K562 (cell line): Measurements from ENCODE around the gene EMC10. TPM values are rescaled to one million over a fixed set of nuclear protein-coding genes. Genes with fewer than 3 reads are reported as not detected.

Experiments
- BCL6 ChIP-seq: fragments of 250-450 bp; sonication (Bioruptor Pico); IDR thresholded peaks from 2 replicates; pipeline ENCODE4 v1.4.0; 2020
- E2F4 ChIP-seq: sonication (generic); formaldehyde crosslinking; IDR thresholded peaks from 2 replicates; pipeline ENCODE4 v1.8.0; 2022; ENCODE audit warnings: mild to moderate bottlenecking, low read depth, missing genetic modification reagents
- ELF2 ChIP-seq: fragments of 250-450 bp; sonication (Bioruptor Pico); IDR thresholded peaks from 2 replicates; pipeline ENCODE4 v1.5.0; 2021; ENCODE audit warnings: mild to moderate bottlenecking
- ETS2 ChIP-seq: IDR thresholded peaks from 2 replicates; pipeline ENCODE4 v1.6.1; 2016; ENCODE audit warnings: borderline replicate concordance, missing genetic modification characterization, mild to moderate bottlenecking, moderate library complexity, missing compliant biosample characterization; ENCODE audit not compliant: poor library complexity, severe bottlenecking
- ETV6 ChIP-seq, 3 experiments: fragments of 150-350 bp in 1 of 3; sonication (generic) in 1 of 3; formaldehyde crosslinking in 1 of 3; IDR thresholded peaks; 2 replicates each; pipeline versions ENCODE4 v1.6.1 to v1.8.0; 2014 to 2022; ENCODE audit warnings: borderline replicate concordance in 2 of 3, low read depth in 2 of 3, antibody characterized with exemption in 1 of 3, low read length in 1 of 3, mild to moderate bottlenecking in 1 of 3, missing genetic modification reagents in 1 of 3
- GTF2A2 ChIP-seq: IDR thresholded peaks from 2 replicates; pipeline ENCODE4 v1.6.1; 2016; ENCODE audit warnings: mild to moderate bottlenecking, missing genetic modification characterization, missing compliant biosample characterization
- HCFC1 ChIP-seq: IDR thresholded peaks from 2 replicates; pipeline ENCODE4 v1.6.1; 2012; ENCODE audit warnings: low read depth, low read length, improper control_type of control experiment
- KDM4B ChIP-seq, 2 experiments: fragments of 450-650 bp in 1 of 2; sonication (generic) in 1 of 2; IDR thresholded peaks; 2 replicates each; pipeline ENCODE4 v1.6.1; 2016 to 2017; ENCODE audit warnings: borderline replicate concordance in 2 of 2, antibody characterized with exemption in 1 of 2, low read depth in 1 of 2, mild to moderate bottlenecking in 1 of 2
- MAFF ChIP-seq: IDR thresholded peaks from 2 replicates; pipeline ENCODE4 v1.6.1; 2012; ENCODE audit warnings: low read length, improper control_type of control experiment
- MYBL2 ChIP-seq, 2 experiments: fragments of 450-650 bp in 1 of 2; sonication (generic) in 1 of 2; formaldehyde crosslinking in 1 of 2; IDR thresholded peaks; 2 replicates each; pipeline versions ENCODE4 v1.6.1 to v1.8.1; 2017 to 2022; ENCODE audit warnings: borderline replicate concordance in 1 of 2, inconsistent platforms in 1 of 2, low read depth in 1 of 2, mild to moderate bottlenecking in 1 of 2, missing genetic modification reagents in 1 of 2, moderate library complexity in 1 of 2
- NFATC3 ChIP-seq: fragments of 450-650 bp; IDR thresholded peaks from 2 replicates; pipeline ENCODE4 v1.6.1; 2017; ENCODE audit warnings: mild to moderate bottlenecking
- NONO ChIP-seq, 2 experiments: fragments of 200-400 bp in 1 of 2; fragments of 450-650 bp in 1 of 2; formaldehyde crosslinking in 1 of 2; IDR thresholded peaks; 2 replicates each; pipeline ENCODE4 v1.6.1; 2017; ENCODE audit warnings: low read depth in 2 of 2, mild to moderate bottlenecking in 2 of 2, moderate library complexity in 2 of 2, low read length in 1 of 2
- PHF20 ChIP-seq: fragments of 450-650 bp; IDR thresholded peaks from 2 replicates; pipeline ENCODE4 v1.6.1; 2018; ENCODE audit not compliant: partially characterized antibody
- POLR2B ChIP-seq: fragments of 450-650 bp; IDR thresholded peaks from 2 replicates; pipeline ENCODE4 v1.6.1; 2018; ENCODE audit warnings: low read depth; ENCODE audit not compliant: partially characterized antibody
- POU5F1 ChIP-seq: fragments of 150-350 bp; IDR thresholded peaks from 2 replicates; pipeline ENCODE4 v1.6.1; 2014; ENCODE audit warnings: borderline replicate concordance, low read length, low read depth, mild to moderate bottlenecking; ENCODE audit not compliant: partially characterized antibody
- RAD51 ChIP-seq: fragments of 450-650 bp; IDR thresholded peaks from 2 replicates; pipeline ENCODE4 v1.7.1; 2016; ENCODE audit warnings: low read depth, mild to moderate bottlenecking, borderline replicate concordance
- SIN3A ChIP-seq, 2 experiments: fragments of 150-350 bp in 1 of 2; IDR thresholded peaks; 2 replicates each; pipeline ENCODE4 v1.6.1; 2011 to 2016; ENCODE audit warnings: borderline replicate concordance in 2 of 2, low read depth in 2 of 2, low read length in 2 of 2, mild to moderate bottlenecking in 2 of 2, moderate library complexity in 2 of 2; ENCODE audit not compliant: control insufficient read depth in 1 of 2
- SIN3B ChIP-seq: fragments of 450-650 bp; IDR thresholded peaks from 2 replicates; pipeline ENCODE4 v1.6.1; 2017; ENCODE audit warnings: low read depth, mild to moderate bottlenecking, moderate library complexity
- SIRT6 ChIP-seq: IDR thresholded peaks from one replicate; pipeline ENCODE4 v1.6.1; 2012; ENCODE audit warnings: low read depth, mild to moderate bottlenecking, control low read depth, inconsistent platforms, low read length, moderate library complexity
- SLC30A9 ChIP-seq: fragments of 250-450 bp; sonication (Bioruptor Pico); IDR thresholded peaks from 2 replicates; pipeline ENCODE4 v1.8.0; 2022; ENCODE audit warnings: mild to moderate bottlenecking, moderate library complexity
- STAT5B ChIP-seq: fragments of 250-450 bp; sonication (Bioruptor Pico); IDR thresholded peaks from 2 replicates; pipeline ENCODE4 v1.8.0; 2021; ENCODE audit warnings: mild to moderate bottlenecking, inconsistent platforms
- TCFL5 ChIP-seq: fragments of 250-450 bp; sonication (Bioruptor Pico); conservative IDR thresholded peaks from 2 replicates; pipeline ENCODE4 v1.6.1; 2021; ENCODE audit warnings: mild to moderate bottlenecking, moderate library complexity, matching md5 sums
- TGIF2 ChIP-seq: sonication (generic); formaldehyde crosslinking; IDR thresholded peaks from 2 replicates; pipeline ENCODE4 v1.8.1; 2022; ENCODE audit warnings: mild to moderate bottlenecking, missing genetic modification reagents, moderate library complexity
- TSC22D4 ChIP-seq: fragments of 450-650 bp; IDR thresholded peaks from 2 replicates; pipeline ENCODE4 v1.6.1; 2016; ENCODE audit warnings: missing genetic modification characterization, missing biosample characterization, control low read depth
- ZNF785 ChIP-seq: fragments of 250-450 bp; sonication (Bioruptor Pico); IDR thresholded peaks from 2 replicates; pipeline ENCODE4 v1.4.0; 2020; ENCODE audit warnings: mild to moderate bottlenecking
- polyA plus RNA-seq, 8 experiments: library from polyadenylated mRNA; depleted of rRNA in 4 of 8; stranded (reverse) in 5 of 8; unstranded in 3 of 8; fragments of >200 nt; fragmentation: Nextera tagmentation in 2 of 8; fragmentation: Illumina TruSeq in 1 of 8; extraction: Ambion mirVana in 2 of 8; extraction: Trizol in 1 of 8; gene quantifications; 2 replicates each; pipeline versions ENCODE4 v1.2.1 to v1.2.3, GENCODE V29; 2011 to 2014; ENCODE audit warnings: inconsistent platforms in 1 of 8, missing spikeins in 1 of 8
- total RNA-seq, 7 experiments: library from RNA; depleted of rRNA in 6 of 7; stranded (reverse); fragments of >200 nt in 6 of 7; fragmentation: Illumina TruSeq in 2 of 7; extraction: Trizol in 2 of 7; gene quantifications; 2 replicates each; pipeline versions ENCODE4 v1.2.1 to v1.2.3, GENCODE V29; 2011 to 2021; ENCODE audit warnings: low replicate concordance in 1 of 7
- TF ChIP-seq, protein P1 (sequence below): sonication (generic); formaldehyde crosslinking; IDR thresholded peaks from 2 replicates; pipeline ENCODE4 v1.8.1; 2023; ENCODE audit warnings: mild to moderate bottlenecking, missing genetic modification reagents

Gene EMC10
- total and polyA plus RNA-seq, 9 of the 15 experiments (the other 6 are each of a cell fraction or from before 2014, with no cell fraction given) = 1.4 to 46.0 (median 13.1) TPM

- TF ChIP-seq, protein P1, sequence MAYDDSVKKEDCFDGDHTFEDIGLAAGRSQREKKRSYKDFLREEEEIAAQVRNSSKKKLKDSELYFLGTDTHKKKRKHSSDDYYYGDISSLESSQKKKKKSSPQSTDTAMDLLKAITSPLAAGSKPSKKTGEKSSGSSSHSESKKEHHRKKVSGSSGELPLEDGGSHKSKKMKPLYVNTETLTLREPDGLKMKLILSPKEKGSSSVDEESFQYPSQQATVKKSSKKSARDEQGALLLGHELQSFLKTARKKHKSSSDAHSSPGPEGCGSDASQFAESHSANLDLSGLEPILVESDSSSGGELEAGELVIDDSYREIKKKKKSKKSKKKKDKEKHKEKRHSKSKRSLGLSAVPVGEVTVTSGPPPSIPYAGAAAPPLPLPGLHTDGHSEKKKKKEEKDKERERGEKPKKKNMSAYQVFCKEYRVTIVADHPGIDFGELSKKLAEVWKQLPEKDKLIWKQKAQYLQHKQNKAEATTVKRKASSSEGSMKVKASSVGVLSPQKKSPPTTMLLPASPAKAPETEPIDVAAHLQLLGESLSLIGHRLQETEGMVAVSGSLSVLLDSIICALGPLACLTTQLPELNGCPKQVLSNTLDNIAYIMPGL (CRISPR knock-in tag) = no peak
- TF ChIP-seq ETS2 (no peak), ZNF785 (CRISPR knock-in tag) (no peak), E2F4 (CRISPR knock-in tag) (no peak), HCFC1 (0 out of 2 replicates have a peak, but pooled peaks have one; percentile 14), NFATC3 (no peak), SIN3A (IDR thresholded peaks at IDR 0.05; ENCODE audit: borderline replicate concordance in 2 of 2, control insufficient read depth in 1 of 2, low read depth in 2 of 2, low read length in 2 of 2) (no peak), KDM4B (IDR thresholded peaks at IDR 0.05; ENCODE audit: borderline replicate concordance in 2 of 2, low read depth in 1 of 2) (0 out of 4 replicates have a peak, but pooled peaks of 1 of the 2 experiments have one; percentile 44), SLC30A9 (CRISPR knock-in tag) (no peak), TGIF2 (no peak), RAD51 (0 out of 2 replicates have a peak, but pooled peaks have one; percentile 8), STAT5B (CRISPR knock-in tag) (no peak), TSC22D4 (tag) (no peak), MAFF (no peak), BCL6 (CRISPR knock-in tag) (no peak), GTF2A2 (no peak), POU5F1 (no peak), TCFL5 (CRISPR knock-in tag) (no peak), SIN3B (no peak), NONO (IDR thresholded peaks at IDR 0.05; ENCODE audit: low read depth in 2 of 2, low read length in 1 of 2) (no peak), MYBL2 (IDR thresholded peaks at IDR 0.05; ENCODE audit: low read depth) (no peak), MYBL2 (CRISPR knock-in tag; IDR thresholded peaks at IDR 0.05; ENCODE audit: borderline replicate concordance) (no peak), POLR2B (no peak), ELF2 (CRISPR knock-in tag) (no peak), ETV6 (IDR thresholded peaks at IDR 0.05; ENCODE audit: borderline replicate concordance in 1 of 2, low read depth in 2 of 2, low read length in 1 of 2) (no peak), ETV6 (CRISPR knock-in tag; IDR thresholded peaks at IDR 0.05; ENCODE audit: borderline replicate concordance) (no peak), PHF20 (no peak), SIRT6 (no peak)
Observed at GRCh38 chr19:50500060-50500752, 23.9 kb downstream of the EMC10 start (continued).
